Left lung (tissue), 10 donors: ENCODE results near the gene RERE. TPM values are rescaled to one million over a fixed set of nuclear protein-coding genes. Genes with fewer than 3 reads are reported as not detected.

ENCODE experiments used
- ATAC-seq: fragments of 200-7000 bp; cut with Tn5 transposase; one replicate; pipeline ENCODE4 v1.9.1; 2020; ENCODE audit warnings: moderate library complexity
- DNase-seq, 4 donors: peaks; one replicate each; pipeline ENCODE4 v3.0.0-alpha.2; 2013 to 2020
- H3K27ac ChIP-seq, 2 donors: fragments of 200-600 bp; sonication (generic) in 1 of 2; one replicate each; pipeline versions ENCODE4 v1.5.0 to v1.8.0; 2020 to 2021
- H3K27me3 ChIP-seq, 2 donors: fragments of 200-600 bp; sonication (generic) in 1 of 2; one replicate each; pipeline versions ENCODE4 v1.5.0 to v1.8.0; 2020 to 2021
- H3K36me3 ChIP-seq, 2 donors: fragments of 200-600 bp; sonication (generic) in 1 of 2; one replicate each; pipeline versions ENCODE4 v1.5.0 to v1.8.0; 2020 to 2021
- H3K4me1 ChIP-seq, 2 donors: fragments of 200-600 bp; one replicate each; pipeline ENCODE4 v1.8.0; 2021
- H3K4me3 ChIP-seq, 2 donors: fragments of 200-600 bp; sonication (generic) in 1 of 2; one replicate each; pipeline versions ENCODE4 v1.5.0 to v1.8.0; 2020 to 2021; ENCODE audit warnings: mild to moderate bottlenecking in 1 of 2
- H3K9me3 ChIP-seq, 2 donors: fragments of 200-600 bp; sonication (generic) in 1 of 2; one replicate each; pipeline versions ENCODE4 v1.5.0 to v1.8.0; 2020 to 2021
- CTCF ChIP-seq, 2 donors: fragments of 200-600 bp; sonication (generic) in 1 of 2; IDR thresholded peaks; one replicate each; pipeline versions ENCODE4 v1.5.0 to v1.8.0; 2021; ENCODE audit warnings: antibody characterized with exemption in 2 of 2
- intact Hi-C, 2 donors: fragments of 100-400 bp; cut with DNase I; formaldehyde crosslinking; loops; one replicate each; pipeline versions ENCODE4 v1.11.2 to v1.14.2; 2022
- polyA plus RNA-seq, 6 donors: library from polyadenylated mRNA; unstranded; fragments of 120-200 nt; gene quantifications; one replicate each; pipeline ENCODE4 v1.2.1, GENCODE V29; 2013; ENCODE audit not compliant: insufficient read length in 6 of 6
- total RNA-seq, 2 donors: library from RNA; stranded (reverse); fragmentation: NEBNext Ultra II Directional; extraction: Animal tissue kit (Norgen Biotek cat#: 25700); gene quantifications; one replicate each; pipeline ENCODE4 v1.2.1, GENCODE V29; 2021
- donor health status: DM: no; HTN: yes; CAD: no.
- donor health status: DM: no; HTN: no; CAD: no.

The RERE gene
- total and polyA plus RNA-seq, 8 donors = 73.3 to 135 (median 130) TPM

GRCh38 chr1:8388732-8389562 is 428.5 kb downstream of the RERE start:
- Histone ChIP-seq H3K4me3 (no peak overlapping the region), H3K9me3 (no peaks in the 10 kb centered on the region), H3K27ac (no peak overlapping the region), H3K36me3 (peaks cover 0 to 13% of the 10 kb centered on the region in 2 donors), H3K27me3 (no peaks in the 10 kb centered on the region), H3K4me1 (peaks cover 0 to 49% of the 10 kb centered on the region in 2 donors)
- no peak for DNase-seq
- intact Hi-C loops = no loop called here
- no peak for ATAC-seq
- TF ChIP-seq CTCF (IDR thresholded peaks at IDR 0.05) = no peak

DNA sequence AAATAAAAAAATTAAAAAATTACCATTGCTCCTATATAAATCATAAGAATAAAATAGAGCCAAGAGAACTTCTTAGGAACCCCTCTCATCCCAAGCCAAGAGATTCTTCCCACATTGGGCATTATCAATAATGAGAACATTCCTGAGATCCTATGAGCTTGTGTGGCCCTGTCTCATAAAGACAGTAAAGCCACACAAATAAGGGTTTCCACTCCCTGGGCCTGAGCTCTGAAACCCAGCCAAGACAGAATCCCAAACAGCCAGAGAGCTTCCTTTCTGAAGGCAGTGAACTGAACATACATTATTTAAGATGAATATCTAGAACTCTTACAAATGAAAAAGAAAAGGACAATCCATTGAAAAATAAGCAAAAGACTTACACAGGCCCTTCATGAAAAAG is 431.2 kb downstream of the RERE start:
- no peaks in the 10 kb centered on the region for H3K27me3 ChIP-seq
- H3K9me3 ChIP-seq = no peaks in the 10 kb centered on the region
- DNase-seq (no peak), ATAC-seq (no peak)
- H3K4me3 ChIP-seq = no peak overlapping the region
- H3K4me1 ChIP-seq = peaks cover 16 to 69% of the 10 kb centered on the region in 2 donors
- intact Hi-C loops = no loop called here
- TF ChIP-seq CTCF (IDR thresholded peaks at IDR 0.05) = no peak
- H3K27ac ChIP-seq = no peak overlapping the region
- H3K36me3 ChIP-seq = peaks cover 0 to 9% of the 10 kb centered on the region in 2 donors

DNA sequence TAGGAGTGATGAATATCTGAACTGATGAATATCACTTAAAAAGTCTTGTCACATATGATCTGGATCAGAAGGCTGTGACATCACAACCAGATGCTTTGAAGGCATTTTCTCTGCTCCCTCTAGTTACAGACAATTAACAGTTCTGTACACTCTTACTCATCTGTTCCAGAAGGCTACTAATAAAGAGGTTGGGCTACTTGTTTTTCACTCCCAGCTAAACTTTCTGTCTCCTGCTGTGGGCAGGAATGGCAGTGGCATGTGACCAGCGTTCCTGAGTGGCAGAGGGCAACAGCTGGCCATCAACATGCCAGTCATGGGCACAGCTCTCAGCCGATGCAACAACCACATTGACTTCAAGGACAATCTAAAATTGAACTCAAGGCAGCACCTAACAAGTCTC is 432.9 kb downstream of the RERE start:
- H3K9me3 ChIP-seq = no peaks in the 10 kb centered on the region
- intact Hi-C loops = no loop called here
- no peak for ATAC-seq
- H3K4me1 ChIP-seq = peaks cover 16 to 75% of the 10 kb centered on the region in 2 donors
- H3K4me3 ChIP-seq = no peak overlapping the region
- H3K36me3 ChIP-seq = peaks cover 0 to 7% of the 10 kb centered on the region in 2 donors
- H3K27me3 ChIP-seq = no peaks in the 10 kb centered on the region
- no peak for DNase-seq
- TF ChIP-seq CTCF (IDR thresholded peaks at IDR 0.05) = no peak
- peak overlapping the region in 1 of 2 donors; percentile 10 for H3K27ac ChIP-seq

DNA sequence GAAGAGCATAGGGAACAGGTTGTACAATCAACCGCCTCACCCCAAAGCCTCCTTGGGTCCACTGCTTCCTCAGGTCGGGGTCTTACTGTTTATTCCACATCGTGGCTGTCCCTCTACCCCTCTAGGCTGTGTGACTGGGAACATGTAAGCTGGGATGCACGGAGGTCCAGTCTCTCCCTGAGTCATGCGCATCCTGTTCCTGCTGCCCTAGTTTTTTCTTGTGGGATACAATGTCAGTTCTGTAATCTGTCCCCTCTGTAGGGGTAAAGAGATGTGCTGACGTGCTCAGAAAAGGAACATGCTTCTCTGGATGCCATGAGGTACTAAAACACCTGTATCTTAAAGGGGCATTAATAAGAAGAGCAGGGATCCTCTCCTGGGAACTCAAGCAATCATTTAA is 433.4 kb downstream of the RERE start:
- H3K27me3 ChIP-seq = no peaks in the 10 kb centered on the region
- DNase-seq (no peak), ATAC-seq (no peak)
- intact Hi-C loops = no loop called here
- H3K27ac ChIP-seq = peak overlapping the region in 1 of 2 donors; percentile 64
- H3K4me1 ChIP-seq = peaks cover 17 to 80% of the 10 kb centered on the region in 2 donors
- peaks cover 0 to 2% of the 10 kb centered on the region in 2 donors for H3K36me3 ChIP-seq
- TF ChIP-seq CTCF (IDR thresholded peaks at IDR 0.05) = no peak
- no peak overlapping the region for H3K4me3 ChIP-seq
- no peaks in the 10 kb centered on the region for H3K9me3 ChIP-seq

DNA sequence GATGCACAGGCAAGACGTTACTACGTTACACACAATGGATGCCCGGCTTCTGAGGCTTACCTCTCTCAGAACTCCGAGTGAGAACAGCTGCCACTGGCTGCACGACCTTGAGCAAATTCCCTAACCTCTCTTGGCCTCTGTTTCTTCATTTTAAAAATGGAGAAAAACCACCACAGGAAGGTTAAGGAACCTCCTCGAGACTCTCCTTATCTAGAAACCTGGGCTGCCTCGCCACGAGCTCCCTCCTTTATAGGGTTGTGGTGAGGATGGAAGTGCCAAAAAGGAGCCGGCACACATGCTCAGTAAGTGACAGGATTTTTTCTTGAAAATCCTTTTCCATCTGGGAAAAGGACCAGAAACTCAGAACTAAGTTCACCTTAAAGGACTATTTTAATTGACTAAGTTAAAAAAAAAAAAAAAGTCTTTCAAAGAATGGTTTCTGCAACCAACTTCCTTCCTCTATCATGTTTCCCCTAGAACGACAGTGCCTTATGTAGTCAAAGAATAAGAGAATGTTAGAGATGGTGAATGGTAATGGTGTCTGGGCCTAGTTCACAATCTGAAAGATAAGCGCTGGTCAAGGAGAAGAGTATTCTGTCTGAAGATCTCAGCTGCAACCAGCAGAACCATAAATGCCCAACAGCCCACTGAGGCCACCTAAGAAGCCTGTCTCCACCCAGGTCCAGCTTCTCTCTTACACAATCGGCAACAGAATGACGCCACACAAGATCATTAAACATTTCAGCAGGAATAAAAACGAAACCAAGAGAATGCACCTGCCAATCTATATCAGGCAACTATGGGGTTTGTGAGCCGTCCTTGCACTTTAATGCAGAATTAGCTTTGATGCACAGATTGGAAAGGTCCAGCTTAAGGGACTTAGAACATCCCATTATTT is 434.6 kb downstream of the RERE start:
- no peak overlapping the region for H3K4me3 ChIP-seq
- H3K27ac ChIP-seq = peak overlapping the region in 1 of 2 donors; percentile 64
- ATAC-seq = no peak
- intact Hi-C loops = no loop called here
- H3K4me1 ChIP-seq = peaks cover 28 to 89% of the 10 kb centered on the region in 2 donors
- DNase-seq = no peak
- H3K36me3 ChIP-seq = no peaks in the 10 kb centered on the region
- H3K27me3 ChIP-seq = no peaks in the 10 kb centered on the region
- no peak for TF ChIP-seq CTCF (IDR thresholded peaks at IDR 0.05)
- no peaks in the 10 kb centered on the region for H3K9me3 ChIP-seq
